Measurements from ENCODE around the gene ST8SIA1. TPM values are rescaled to one million over a fixed set of nuclear protein-coding genes. Genes with fewer than 3 reads are reported as not detected.

The ST8SIA1 gene
- total RNA-seq, 1 donor from 2014 or later = 7.7 TPM

DNA sequence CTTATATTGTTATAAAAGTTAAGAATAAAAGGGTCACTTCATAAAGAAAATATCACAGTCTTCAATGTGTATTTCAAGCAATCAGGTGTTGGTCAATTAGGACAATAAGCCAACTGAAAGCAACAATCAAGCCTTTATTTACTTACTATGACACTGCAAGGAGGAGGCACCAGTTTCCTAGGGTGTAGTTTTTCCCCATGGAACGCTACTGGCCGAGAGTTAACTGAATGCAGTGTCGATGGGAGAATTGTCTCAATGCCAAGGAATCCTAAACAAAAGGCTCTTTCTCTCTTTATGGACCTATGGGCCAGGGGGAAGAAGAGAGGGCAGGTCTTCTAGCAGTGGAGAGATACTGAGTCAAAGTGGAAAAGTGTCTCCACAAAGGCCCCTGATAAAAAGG is 146.1 kb downstream of the ST8SIA1 start:
- H3K27me3 Mint-ChIP-seq (ENCODE audit: low read depth, unreplicated experiment) = no peaks in the 10 kb centered on the region
- FAIRE-seq = no peak

DNA sequence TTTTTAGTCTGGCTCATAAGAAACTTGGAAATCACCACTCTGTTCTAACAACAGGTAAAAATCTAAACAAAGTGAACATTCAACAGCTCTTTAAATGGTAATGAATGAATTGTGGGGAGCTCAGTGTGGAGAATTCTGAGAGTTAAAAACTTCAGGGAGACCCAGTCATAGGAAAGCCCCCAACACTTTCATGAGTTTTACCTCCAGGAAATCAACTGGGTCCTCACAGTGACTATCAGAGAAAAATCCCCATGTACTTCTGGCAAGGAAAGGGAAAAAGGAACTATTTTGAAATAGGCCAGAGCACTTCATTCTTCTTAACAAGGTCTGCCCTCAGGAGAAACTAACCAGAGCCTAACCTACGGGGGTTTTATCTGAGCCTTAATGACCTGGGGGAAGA is 153.8 kb downstream of the ST8SIA1 start:
- Mint-ChIP-seq H3K27me3 (ENCODE audit: low read depth, unreplicated experiment) (no peaks in the 10 kb centered on the region), H3K4me1 (ENCODE audit: low read depth, unreplicated experiment) (no peaks in the 10 kb centered on the region), H3K36me3 (ENCODE audit: low read depth, unreplicated experiment) (no peaks in the 10 kb centered on the region), H3K27ac (ENCODE audit: unreplicated experiment) (no peak overlapping the region), H3K9me3 (ENCODE audit: unreplicated experiment) (no peaks in the 10 kb centered on the region), H3K4me3 (ENCODE audit: unreplicated experiment) (no peak overlapping the region)
- Histone ChIP-seq H3K4me2 (ENCODE audit: low read length) (no peak overlapping the region), H3K9me3 (ENCODE audit: insufficient read depth, low read depth, low read length) (no peaks in the 10 kb centered on the region), H3K9ac (ENCODE audit: low read length) (no peak overlapping the region), H3K27ac (ENCODE audit: low read depth, low read length) (no peak overlapping the region), H3K27me3 (ENCODE audit: insufficient read depth, low read length) (no peaks in the 10 kb centered on the region), H3K4me3 (ENCODE audit: insufficient read depth, low read depth, low read length) (no peak overlapping the region), H2AFZ (ENCODE audit: low read depth, low read length) (no peak overlapping the region), H3K79me2 (ENCODE audit: insufficient read depth, low read length) (no peaks in the 10 kb centered on the region), H3K36me3 (ENCODE audit: insufficient read depth, low read length) (no peaks in the 10 kb centered on the region), H4K20me1 (ENCODE audit: insufficient read depth, low read length) (no peaks in the 10 kb centered on the region), H3K4me1 (ENCODE audit: insufficient read depth, low read length) (no peaks in the 10 kb centered on the region)
- DNase-seq (ENCODE audit: low read depth) (no peak), FAIRE-seq (no peak)
- TF ChIP-seq EZH2 (IDR thresholded peaks at IDR 0.05; ENCODE audit: insufficient read depth, low read length) = no peak
- TF ChIP-seq CTCF (IDR thresholded peaks at IDR 0.05; ENCODE audit: insufficient read depth, low read depth, low read length) = no peak

More for the DNA sequence above, 146.1 kb downstream of the ST8SIA1 start:
- Mint-ChIP-seq H3K9me3 (ENCODE audit: unreplicated experiment) (no peaks in the 10 kb centered on the region), H3K27ac (ENCODE audit: unreplicated experiment) (no peak overlapping the region), H3K36me3 (ENCODE audit: low read depth, unreplicated experiment) (no peaks in the 10 kb centered on the region), H3K4me3 (ENCODE audit: unreplicated experiment) (no peak overlapping the region), H3K4me1 (ENCODE audit: low read depth, unreplicated experiment) (peaks cover 5% of the 10 kb centered on the region)
- H3K4me1 ChIP-seq (ENCODE audit: insufficient read depth, low read length) = no peaks in the 10 kb centered on the region
- H2AFZ ChIP-seq (ENCODE audit: low read depth, low read length) = no peak overlapping the region
- H3K27ac ChIP-seq (ENCODE audit: low read depth, low read length) = no peak overlapping the region
- no peaks in the 10 kb centered on the region for H3K9me3 ChIP-seq (ENCODE audit: insufficient read depth, low read depth, low read length)
- H3K36me3 ChIP-seq (ENCODE audit: insufficient read depth, low read length) = no peaks in the 10 kb centered on the region
- TF ChIP-seq CTCF (IDR thresholded peaks at IDR 0.05; ENCODE audit: insufficient read depth, low read depth, low read length) (no peak), EZH2 (IDR thresholded peaks at IDR 0.05; ENCODE audit: insufficient read depth, low read length) (no peak)
- H3K4me3 ChIP-seq (ENCODE audit: insufficient read depth, low read depth, low read length) = no peak overlapping the region
- H3K4me2 ChIP-seq (ENCODE audit: low read length) = no peak overlapping the region
- no peak overlapping the region for H3K9ac ChIP-seq (ENCODE audit: low read length)
- H3K79me2 ChIP-seq (ENCODE audit: insufficient read depth, low read length) = no peaks in the 10 kb centered on the region
- H4K20me1 ChIP-seq (ENCODE audit: insufficient read depth, low read length) = no peaks in the 10 kb centered on the region
- no peaks in the 10 kb centered on the region for H3K27me3 ChIP-seq (ENCODE audit: insufficient read depth, low read length)
- no peak for DNase-seq (ENCODE audit: low read depth)

DNA sequence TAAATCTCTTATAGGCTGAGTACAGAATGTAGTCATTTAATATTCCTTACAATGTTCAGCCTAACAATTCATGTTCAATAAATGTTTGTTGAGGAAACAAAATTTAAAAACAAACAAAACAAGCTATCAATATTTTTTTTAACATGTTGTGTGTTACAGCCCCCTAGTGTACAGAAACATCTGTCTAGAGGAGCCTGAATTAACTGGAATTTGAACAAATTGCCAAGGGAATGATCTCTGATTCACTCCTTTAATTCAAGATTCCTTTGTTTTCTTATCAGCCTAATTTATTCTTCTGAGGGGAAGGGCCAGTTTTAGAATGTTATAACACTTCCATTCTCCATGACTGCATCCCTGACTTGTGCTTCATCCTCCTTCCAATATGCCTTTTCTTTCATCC is 161.3 kb downstream of the ST8SIA1 start:
- FAIRE-seq = no peak
- Histone ChIP-seq H3K9ac (ENCODE audit: low read length) (no peak overlapping the region), H3K27me3 (ENCODE audit: insufficient read depth, low read length) (no peaks in the 10 kb centered on the region), H3K79me2 (ENCODE audit: insufficient read depth, low read length) (no peaks in the 10 kb centered on the region), H3K4me1 (ENCODE audit: insufficient read depth, low read length) (no peaks in the 10 kb centered on the region), H3K36me3 (ENCODE audit: insufficient read depth, low read length) (no peaks in the 10 kb centered on the region), H3K9me3 (ENCODE audit: insufficient read depth, low read depth, low read length) (no peaks in the 10 kb centered on the region), H3K4me3 (ENCODE audit: insufficient read depth, low read depth, low read length) (no peak overlapping the region), H3K27ac (ENCODE audit: low read depth, low read length) (no peak overlapping the region), H3K4me2 (ENCODE audit: low read length) (no peak overlapping the region), H2AFZ (ENCODE audit: low read depth, low read length) (no peak overlapping the region), H4K20me1 (ENCODE audit: insufficient read depth, low read length) (no peaks in the 10 kb centered on the region)
- Mint-ChIP-seq H3K27me3 (ENCODE audit: low read depth, unreplicated experiment) (no peaks in the 10 kb centered on the region), H3K4me3 (ENCODE audit: unreplicated experiment) (no peak overlapping the region), H3K36me3 (ENCODE audit: low read depth, unreplicated experiment) (no peaks in the 10 kb centered on the region), H3K9me3 (ENCODE audit: unreplicated experiment) (no peaks in the 10 kb centered on the region), H3K27ac (ENCODE audit: unreplicated experiment) (no peak overlapping the region), H3K4me1 (ENCODE audit: low read depth, unreplicated experiment) (peaks cover 1% of the 10 kb centered on the region)
- TF ChIP-seq CTCF (IDR thresholded peaks at IDR 0.05; ENCODE audit: insufficient read depth, low read depth, low read length) (no peak), EZH2 (IDR thresholded peaks at IDR 0.05; ENCODE audit: insufficient read depth, low read length) (no peak)
- DNase-seq (ENCODE audit: low read depth) = no peak
